GM18505 (cell line): ENCODE data around the gene ABCA9.
"Not testable (repeated sequence)": the region's sequence is repeated elsewhere in the genome, so short reads cannot be mapped to it uniquely, and the experiment has no call there.

Experiments
- ATAC-seq: cut with Tn5 transposase; IDR thresholded peaks from one replicate; pipeline ENCODE4 v1.9.1; 2021; ENCODE audit not compliant: unreplicated experiment
- POLR2A ChIP-seq: IDR thresholded peaks from 4 replicates; pipeline ENCODE4 v1.6.1; 2011; ENCODE audit warnings: borderline replicate concordance; ENCODE audit not compliant: insufficient read depth, insufficient read length; ENCODE audit errors: extremely low read depth

Gene ABCA9

DNA sequence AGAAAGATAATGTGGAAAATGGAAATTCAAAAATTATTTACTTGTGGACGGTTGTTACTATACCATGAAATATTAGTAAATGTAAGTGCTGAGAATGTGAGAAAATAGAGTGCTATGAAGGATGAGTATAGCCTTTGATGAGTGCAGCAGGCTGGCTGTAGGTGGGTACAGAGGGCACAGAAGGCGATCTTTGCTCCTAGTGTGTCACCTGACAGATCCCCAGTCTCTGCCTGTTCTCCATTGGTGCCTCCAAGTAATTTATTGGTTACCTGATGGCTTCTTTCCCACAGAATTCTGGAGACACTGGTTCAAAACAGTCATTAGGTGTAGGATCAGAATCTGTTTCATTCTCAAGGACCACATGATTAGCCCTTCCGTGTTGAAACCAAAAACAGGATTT is 28.9 kb downstream of the ABCA9 start:
- ATAC-seq = no peak
- no peak for TF ChIP-seq POLR2A

- no peak for ATAC-seq
Measured at GRCh38 chr17:69030169-69030568, 30.6 kb downstream of the ABCA9 start.

DNA sequence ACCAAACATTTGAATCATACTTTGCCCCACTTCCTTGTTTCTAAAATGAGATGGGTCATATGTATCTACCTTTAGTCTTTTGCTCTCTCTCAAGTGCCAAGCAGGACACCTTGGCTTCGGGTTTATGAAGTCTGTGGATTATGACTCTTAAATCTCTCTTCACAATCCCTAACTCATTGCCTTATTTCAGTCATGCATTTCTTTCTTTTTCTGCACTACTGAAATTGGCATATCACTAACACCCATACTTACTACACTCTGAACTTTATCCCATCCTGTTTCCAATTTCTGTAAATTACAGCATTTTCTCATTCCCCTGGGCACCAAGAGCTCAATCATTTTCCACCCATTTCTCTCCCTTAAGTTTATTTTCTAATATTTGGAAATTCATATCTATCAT is 42.0 kb downstream of the ABCA9 start:
- TF ChIP-seq POLR2A = no peak
- ATAC-seq = no peak

More at GRCh38 chr17:69030169-69030568, 30.6 kb downstream of the ABCA9 start:
- TF ChIP-seq POLR2A = no peak

- no peak for TF ChIP-seq POLR2A
- no peak for ATAC-seq
Measured at GRCh38 chr17:69018022-69018615, 42.6 kb downstream of the ABCA9 start.

- ATAC-seq = no peak
- TF ChIP-seq POLR2A = no peak
Measured at GRCh38 chr17:69015631-69016030, 45.1 kb downstream of the ABCA9 start.

DNA sequence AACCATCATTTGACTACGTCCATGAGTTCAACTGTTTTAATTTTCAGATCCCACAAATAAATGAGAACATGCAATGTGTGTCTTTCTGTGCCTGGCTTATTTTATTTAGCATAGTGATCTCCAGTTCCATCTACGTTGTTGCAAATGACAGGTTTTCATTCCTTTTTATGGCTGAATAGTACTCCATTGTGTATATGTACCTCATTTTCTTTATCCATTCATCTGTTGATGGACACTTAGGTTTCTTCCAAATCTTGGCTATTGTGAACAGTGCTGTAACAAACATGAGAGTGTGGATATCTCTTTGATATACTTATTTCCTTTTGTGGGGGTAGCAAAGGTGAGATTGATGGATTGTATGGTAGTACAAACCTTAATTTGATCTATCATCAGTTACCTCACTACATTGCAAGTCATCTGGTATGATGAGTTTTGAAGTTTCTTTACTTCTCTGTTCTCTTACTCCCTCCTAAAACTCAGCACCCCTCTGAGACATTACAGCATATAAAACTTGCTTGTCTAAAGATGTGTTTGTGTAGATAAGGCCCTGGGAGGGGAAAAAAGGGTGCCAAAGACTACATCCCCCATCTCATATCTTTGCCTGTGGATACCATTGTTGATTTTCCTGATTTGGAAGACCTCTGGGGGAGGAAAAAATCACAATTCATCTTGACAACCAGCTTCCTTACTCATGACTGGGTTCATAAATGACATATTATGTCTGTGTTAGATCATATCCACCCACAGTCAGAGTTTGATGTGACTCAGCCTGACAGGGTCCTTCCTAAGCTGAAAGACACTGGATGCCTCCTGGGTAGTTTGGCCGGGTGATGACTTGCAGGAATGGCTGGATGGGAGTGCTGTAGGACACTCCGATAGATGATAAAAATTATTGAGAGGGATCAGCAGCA is 47.6 kb downstream of the ABCA9 start:
- no peak for TF ChIP-seq POLR2A
- no peak for ATAC-seq

DNA sequence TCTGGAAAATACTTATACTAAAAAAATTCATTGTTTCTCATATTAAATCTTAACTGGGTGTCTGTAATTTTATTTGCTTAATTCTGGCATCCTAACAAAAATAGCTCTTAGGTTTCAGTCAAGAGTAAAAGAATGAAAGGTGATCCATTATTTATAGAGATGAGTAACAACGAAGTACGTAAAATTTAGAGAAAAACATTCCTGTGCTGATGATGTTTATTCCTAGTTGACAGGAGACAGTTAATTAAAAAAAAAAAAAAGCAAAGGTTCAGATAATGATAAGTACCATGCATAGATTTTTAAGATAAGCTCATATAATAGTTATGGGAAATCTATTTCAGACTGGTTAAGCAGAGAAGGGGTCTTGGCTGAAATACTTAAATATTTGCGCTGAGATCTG is 50.8 kb downstream of the ABCA9 start:
- no peak for ATAC-seq
- no peak for TF ChIP-seq POLR2A

DNA sequence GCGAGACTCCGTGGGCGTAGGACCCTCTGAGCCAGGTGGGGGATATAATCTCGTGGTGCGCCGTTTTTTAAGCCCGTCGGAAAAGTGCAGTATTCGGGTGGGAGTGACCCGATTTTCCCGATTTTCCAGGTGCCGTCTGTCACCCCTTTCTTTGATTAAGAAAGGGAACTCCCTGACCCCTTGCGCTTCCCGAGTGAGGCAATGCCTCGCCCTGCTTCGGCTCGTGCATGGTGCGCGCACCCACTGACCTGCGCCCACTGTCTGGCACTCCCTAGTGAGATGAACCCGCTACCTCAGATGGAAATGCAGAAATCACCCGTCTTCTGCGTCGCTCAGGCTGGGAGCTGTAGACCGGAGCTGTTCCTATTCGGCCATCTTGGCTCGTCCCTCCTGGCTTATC is 56.0 kb downstream of the ABCA9 start:
- not testable (repeated sequence) for ATAC-seq

DNA sequence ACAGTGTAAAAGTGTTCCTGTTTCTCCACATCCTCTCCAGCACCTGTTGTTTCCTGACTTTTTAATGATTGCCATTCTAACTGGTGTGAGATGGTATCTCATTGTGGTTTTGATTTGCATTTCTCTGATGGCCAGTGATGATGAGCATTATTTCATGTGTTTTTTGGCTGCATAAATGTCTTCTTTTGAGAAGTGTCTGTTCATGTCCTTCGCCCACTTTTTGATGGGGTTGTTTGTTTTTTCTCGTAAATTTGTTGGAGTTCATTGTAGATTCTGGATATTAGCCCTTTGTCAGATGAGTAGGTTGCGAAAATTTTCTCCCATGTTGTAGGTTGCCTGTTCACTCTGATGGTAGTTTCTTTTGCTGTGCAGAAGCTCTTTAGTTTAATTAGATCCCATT is 61.0 kb downstream of the ABCA9 start:
- not testable (repeated sequence) for ATAC-seq

DNA sequence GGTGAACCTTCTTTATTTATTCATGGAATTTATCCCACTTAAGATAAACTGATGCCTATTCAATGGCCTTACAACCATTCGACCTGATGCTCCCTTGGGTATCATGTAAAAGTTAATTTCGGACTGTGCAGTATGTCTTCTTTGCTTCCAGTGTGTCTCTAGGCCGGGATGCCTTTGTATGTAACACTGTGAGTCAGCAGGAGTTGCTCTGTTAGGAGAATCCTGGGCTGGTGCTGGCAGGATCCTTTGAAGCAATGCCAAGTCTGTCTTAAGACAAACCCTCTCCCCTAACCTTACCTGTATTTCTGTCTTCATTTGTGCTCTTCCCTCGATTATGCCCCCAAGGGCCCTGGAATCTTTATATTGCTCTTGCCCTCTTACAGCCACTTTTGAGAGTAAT is 67.6 kb downstream of the ABCA9 start:
- no peak for ATAC-seq
- TF ChIP-seq POLR2A = no peak

DNA sequence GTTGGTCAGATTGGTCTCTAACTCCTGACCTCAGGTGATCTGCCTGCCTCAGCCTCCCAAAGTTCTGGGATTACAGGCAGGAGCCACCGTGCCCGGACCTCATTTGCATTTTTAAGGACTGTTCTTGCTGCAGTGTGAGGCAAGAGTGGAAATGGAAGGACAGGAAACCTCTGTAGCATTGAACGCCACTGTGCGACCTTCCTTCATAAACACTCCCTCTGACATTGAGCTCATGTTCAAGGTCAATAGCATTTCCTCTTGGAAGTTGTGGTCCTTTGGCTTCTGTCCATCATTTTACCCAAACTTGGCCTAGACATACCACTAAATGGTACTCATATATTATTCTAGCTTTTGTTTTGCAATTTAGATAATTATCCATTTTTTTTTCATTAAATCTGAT is 72.8 kb downstream of the ABCA9 start:
- no peak for ATAC-seq
- TF ChIP-seq POLR2A = no peak

DNA sequence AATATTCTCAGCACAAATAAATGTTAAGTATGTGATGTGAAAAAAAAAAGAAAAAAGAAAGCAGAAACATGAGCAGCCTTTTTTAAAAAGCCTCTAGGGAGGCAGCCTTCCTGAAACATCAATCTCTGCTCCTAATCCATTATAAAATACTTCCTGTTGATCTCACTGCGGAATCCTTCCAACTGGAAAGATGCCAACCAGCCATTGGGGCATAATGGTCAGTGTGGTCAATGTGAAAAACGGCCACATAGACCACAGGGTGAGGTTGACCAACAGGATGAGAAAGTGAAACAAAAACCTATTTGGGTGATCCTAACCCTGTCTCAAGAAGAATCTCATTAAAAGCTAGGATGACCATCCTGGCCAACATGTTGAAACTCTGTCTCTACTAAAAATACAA is 79.4 kb downstream of the ABCA9 start:
- no peak for ATAC-seq
- TF ChIP-seq POLR2A = no peak

GRCh38 chr17:68973098-68973846 is 87.5 kb downstream of the ABCA9 start:
- no peak for TF ChIP-seq POLR2A
- no peak for ATAC-seq
